KBM-7 (cell line): ENCODE data around the gene APC2.
"Not testable (repeated sequence)": the region's sequence is repeated elsewhere in the genome, so short reads cannot be mapped to it uniquely, and the experiment has no call there.

Source experiments
- DNase-seq: peaks from one replicate; pipeline ENCODE4 v3.0.0-alpha.2; 2015
- in situ Hi-C: fragments of 300-500 bp; cut with MboI; formaldehyde crosslinking; loops from 2 replicates; pipeline ENCODE4 v1.14.3; 2020; ENCODE audit warnings: low sequenced_read_pairs, low pct_unique_long_range_greater_than_20kb, mixed read lengths

The APC2 gene

GRCh38 chr19:1488282-1488601, 38.3 kb downstream of the APC2 start:
- DNase-seq, result no peak
- in situ Hi-C loops, result no loop called here

- no peak for DNase-seq
These were observed 39.8 kb downstream of the APC2 start for GRCh38 chr19:1489463-1490310.

GRCh38 chr19:1490311-1491113, 40.6 kb downstream of the APC2 start, which contains the start of gene PCSK4:
Gene PCSK4 (minus strand): TSS chr19:1490350. CDS start chr19:1490346, 4 bp downstream.
- in situ Hi-C loops, result no loop called here
- peak; percentile 98 for DNase-seq

More at GRCh38 chr19:1489463-1490310, 39.8 kb downstream of the APC2 start:
- in situ Hi-C loops, result no loop called here

- in situ Hi-C loops, result no loop called here
- no peak for DNase-seq
These were observed 41.4 kb downstream of the APC2 start, which contains the start of gene REEP6 for GRCh38 chr19:1491114-1491848. Gene REEP6 (plus strand): TSS chr19:1491181. CDS start chr19:1491270, 89 bp downstream.

GRCh38 chr19:1491849-1492170, 41.9 kb downstream of the APC2 start:
- in situ Hi-C loops, result no loop called here
- no peak for DNase-seq

DNA sequence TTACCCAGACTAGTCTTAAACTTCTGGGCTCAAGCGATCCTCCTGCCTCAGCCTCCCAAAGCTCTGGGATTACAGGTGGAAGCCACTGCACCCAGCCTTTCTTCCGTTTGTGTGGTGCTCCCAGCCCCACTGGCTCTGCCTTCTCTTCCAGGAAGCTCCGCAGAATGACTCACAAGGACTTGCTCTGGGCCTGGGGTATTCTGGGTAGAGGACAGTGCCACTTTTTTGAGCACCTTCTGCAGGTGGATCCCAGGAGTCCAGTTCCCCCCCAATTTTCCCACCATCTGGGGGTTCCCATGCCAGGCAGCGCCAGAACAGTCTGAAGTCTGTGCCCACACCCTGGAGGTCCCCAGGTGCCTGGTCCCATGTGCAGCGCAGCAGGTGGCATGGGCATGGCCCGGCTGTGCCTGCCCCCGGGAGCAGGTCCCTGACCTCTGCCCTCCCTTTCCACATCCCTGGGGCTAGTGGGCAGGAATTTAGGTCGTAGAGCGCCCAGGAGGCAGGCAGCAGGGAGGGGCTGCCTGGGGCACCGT, 42.6 kb downstream of the APC2 start:
- DNase-seq, result no peak
- in situ Hi-C loops, result no loop called here

DNA sequence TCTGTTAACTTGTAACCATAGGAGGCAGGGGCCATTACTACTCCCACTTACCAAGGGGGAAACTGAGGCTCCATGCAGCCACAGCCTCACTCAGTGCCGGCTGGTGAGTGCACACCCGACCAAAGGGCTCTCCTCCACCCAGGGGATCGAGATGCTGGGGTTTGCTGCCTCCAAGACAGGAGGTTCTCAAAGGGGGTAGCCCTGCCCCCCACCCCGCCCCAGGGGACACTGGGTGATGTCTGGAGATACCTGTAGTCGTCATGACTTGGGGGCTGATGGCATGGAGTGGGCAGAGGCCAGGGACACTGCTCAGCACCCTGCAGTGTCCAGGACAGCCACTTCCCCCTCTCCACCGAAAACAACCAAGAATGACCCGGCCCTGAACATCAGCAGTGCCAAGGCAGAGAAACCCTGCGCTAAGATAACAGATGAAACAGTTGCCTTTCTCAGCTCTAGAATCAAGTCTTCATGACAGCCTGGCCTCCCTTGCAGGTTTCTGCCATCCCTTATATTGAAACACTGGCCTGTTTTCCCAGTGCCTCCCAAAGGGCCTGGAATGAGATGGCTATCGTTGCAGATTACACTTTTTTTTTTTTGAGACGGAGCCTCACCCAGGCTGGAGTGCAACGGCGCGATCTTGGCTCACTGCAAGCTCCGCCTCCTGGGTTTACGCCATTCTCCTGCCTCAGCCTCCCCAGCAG, 44.3 kb downstream of the APC2 start:
- no peak for DNase-seq
- in situ Hi-C loops, result no loop called here

- in situ Hi-C loops, result no loop called here
- no peak for DNase-seq
These were observed 45.3 kb downstream of the APC2 start for GRCh38 chr19:1495051-1495798.

DNA sequence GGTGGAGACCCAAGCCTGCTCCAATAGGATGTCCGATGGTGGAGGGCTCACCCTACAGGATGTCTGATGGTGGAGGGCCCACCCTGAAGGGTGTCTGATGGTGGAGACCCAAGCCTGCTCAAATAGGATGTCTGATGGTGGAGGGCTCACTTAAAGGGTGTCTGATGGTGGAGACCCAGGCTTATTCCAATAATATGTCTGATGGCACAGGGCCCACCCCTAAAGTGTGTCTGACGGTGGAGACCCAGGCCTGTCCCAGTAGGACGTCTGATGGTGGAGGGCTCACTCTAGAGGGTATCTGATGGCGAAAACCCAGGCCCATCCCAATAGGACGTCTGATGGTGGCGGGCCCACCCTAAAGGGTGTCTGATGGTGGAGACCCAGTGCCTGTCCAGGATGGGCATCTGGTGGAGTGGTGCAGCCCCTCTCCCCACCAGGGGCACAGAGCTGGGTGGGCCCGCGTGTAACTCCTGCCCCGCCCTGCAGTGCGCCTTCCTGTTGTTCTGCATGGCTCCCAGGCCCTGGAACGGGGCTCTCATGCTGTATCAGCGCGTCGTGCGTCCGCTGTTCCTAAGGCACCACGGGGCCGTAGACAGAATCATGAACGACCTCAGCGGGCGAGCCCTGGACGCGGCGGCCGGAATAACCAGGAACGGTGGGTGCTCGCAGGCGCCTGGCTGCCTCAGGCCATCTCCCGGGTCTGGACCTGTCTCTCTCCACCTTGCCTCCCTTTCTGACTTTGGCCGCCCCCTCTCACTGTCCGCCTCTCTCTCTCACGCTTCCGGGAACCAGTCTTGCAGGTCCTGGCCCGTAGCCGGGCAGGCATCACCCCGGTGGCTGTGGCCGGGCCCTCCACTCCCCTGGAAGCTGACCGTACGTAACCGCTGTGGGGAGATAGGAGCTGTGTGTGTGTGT, 46.1 kb downstream of the APC2 start:
- no peak for DNase-seq
- in situ Hi-C loops, result no loop called here

- in situ Hi-C loops, result no loop called here
- no peak for DNase-seq
These were observed 47.0 kb downstream of the APC2 start for GRCh38 chr19:1496714-1497577.

DNA sequence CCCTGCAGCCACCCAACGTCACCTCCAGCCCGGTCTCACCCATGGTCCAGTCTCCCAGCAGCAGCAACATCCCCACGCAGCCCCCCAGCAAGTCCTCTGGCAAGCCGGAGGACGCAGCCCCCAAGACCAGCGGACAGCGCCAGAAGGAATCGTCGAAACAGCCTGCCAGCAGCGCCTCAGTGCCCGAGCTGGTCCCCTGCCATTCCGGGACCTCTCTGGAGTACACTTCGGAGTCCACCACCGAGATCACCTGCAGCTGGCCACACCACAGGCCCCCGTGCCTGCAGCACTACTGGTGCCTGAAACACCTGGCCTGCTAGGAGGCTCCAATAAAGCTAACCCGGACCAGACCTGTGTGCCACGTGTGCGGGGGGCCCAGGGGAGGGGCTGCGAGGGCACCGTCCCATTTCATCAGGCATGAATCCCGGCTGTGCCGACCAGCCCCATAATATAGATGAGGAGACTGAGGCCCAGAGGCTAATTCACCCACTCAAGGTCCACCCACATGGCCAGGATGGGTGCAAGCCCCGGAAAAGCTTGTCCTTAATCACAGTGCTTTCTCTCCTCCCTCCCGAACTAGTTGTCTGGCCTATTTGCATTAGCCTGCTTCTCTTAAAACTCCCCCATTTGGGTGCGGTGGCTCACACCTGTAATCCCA, 47.8 kb downstream of the APC2 start:
- DNase-seq, result no peak
- in situ Hi-C loops, result no loop called here

DNA sequence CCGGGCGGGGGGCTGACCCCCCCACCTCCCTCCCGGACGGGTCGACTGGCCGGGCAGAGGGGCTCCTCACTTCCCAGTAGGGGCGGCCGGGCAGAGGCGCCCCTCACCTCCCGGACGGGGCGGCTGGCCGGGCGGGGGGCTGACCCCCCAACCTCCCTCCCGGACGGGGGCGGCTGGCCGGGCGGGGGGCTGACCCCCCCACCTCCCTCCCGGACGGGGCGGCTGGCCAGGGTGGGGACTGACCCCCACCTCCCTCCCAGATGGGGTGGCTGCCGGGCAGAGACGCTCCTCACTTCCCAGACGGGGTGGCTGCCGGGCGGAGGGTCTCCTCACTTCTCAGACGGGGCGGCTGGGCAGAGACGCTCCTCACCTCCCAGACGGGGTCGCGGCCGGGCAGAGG, 49.3 kb downstream of the APC2 start:
- in situ Hi-C loops, DNase-seq: not testable (repeated sequence)

DNA sequence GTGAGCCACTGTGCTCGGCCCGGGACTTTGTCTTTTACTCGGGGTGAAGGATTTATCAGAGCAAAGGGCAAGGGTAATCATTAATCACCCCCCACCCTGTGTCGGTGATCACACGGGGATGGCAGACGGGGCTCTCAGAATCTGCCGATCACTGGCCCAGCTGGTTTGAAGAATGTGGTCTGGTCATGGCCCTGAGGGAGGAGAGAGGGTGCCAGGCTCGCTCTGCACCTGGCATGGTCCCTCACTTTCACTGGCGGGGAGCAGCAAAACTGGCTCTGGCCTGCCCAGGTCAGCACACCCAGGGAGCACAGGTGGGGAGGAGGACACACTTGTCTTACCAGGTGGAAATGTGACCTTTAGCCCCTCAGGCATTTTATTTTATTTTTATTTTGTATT, 51.3 kb downstream of the APC2 start:
- in situ Hi-C loops, result no loop called here
- no peak for DNase-seq

DNA sequence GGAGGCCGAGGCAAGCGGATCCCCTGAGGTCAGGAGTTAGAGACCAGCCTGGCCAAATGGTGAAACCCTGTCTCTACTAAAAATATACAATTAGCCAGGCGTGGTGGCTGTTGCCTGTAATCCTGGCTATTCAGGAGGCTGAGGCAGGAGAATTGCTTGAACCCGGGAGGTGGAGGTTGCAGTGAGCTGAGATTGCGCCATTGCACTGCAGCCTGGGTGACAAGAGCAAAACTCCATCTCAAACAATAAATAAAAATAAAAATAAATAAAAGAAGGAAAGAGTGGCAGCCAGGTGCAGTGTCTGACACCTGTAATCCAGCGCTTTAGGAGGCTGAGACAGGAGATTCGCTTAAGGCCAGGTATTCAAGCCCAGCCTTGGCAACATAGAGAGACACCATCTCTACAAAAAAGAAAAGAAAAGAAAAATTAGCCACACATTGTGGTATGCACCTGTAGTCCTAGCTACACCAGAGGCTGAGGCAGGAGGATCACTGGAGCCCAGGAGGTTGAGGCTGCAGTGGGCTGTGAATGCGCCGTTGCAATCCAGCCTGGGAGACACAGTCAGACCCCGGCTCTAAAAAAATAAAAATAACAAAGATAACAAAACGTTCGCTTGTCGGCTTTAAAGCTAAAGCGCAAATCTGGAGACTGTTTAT, 52.6 kb downstream of the APC2 start:
- DNase-seq, result no peak
- in situ Hi-C loops, result no loop called here

DNA sequence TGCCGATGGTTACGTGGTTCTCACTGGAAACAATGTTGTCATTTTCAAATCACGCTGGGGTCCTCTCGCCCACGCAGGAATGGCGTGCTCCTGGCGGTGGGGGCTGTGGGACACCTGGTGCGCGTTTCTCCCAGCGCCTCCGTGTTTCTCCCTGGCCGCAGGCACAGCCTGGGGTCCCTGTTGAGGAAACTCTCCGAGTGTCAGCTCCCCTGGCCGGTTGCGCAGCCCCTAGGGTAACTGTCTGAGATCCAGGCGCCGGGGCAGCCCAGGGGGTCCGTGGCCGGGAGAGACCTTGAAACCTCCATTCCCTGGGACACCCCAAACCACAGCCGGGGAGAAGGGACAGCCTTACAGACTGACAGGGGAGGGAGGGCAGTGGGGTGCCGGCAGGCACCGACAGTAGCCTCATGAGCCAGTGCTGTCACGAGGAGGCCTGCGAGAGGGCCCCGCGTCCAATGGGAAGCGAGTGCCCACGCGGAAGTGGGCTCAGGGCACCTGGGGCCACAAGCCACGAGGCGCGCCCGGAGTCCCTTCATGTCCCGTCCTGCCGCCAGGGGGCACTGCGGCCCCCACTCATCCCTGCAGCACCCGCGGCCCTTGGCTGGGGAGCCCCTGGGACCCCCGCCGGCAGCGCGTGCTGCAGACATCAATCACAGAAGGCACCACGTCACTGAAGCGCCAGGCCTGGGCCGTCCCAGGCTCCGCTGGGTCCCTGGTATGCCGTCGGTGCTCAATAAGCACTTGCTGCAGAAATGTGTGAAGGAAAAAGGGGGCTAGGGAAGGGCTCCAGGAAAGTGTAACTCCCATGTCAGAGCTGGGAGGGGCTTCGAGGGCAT, 53.4 kb downstream of the APC2 start:
- in situ Hi-C loops, result no loop called here
- peak; percentile 84 for DNase-seq
